Neural crest cell (in vitro differentiated cells): Measurements from ENCODE around the gene GRB2. TPM values are rescaled to one million over a fixed set of nuclear protein-coding genes. Genes with fewer than 3 reads are reported as not detected.

Experiments
- DNase-seq: peaks from one replicate; pipeline ENCODE4 v3.0.0; 2021; ENCODE audit warnings: low read depth, mixed read lengths, low spot score
- H3K27ac Mint-ChIP-seq: one replicate; pipeline ENCODE4 v1.8.0; 2021; ENCODE audit warnings: mild to moderate bottlenecking, mixed read lengths; ENCODE audit not compliant: unreplicated experiment
- H3K27me3 Mint-ChIP-seq: 2 replicates; pipeline ENCODE4 v1.8.0; 2021; ENCODE audit warnings: low read depth, mild to moderate bottlenecking, mixed read lengths
- H3K36me3 Mint-ChIP-seq: 2 replicates; pipeline ENCODE4 v1.8.0; 2021; ENCODE audit warnings: low read depth, mild to moderate bottlenecking, mixed read lengths
- H3K4me1 Mint-ChIP-seq: 2 replicates; pipeline ENCODE4 v1.8.0; 2021; ENCODE audit warnings: mixed read lengths
- H3K4me3 Mint-ChIP-seq: one replicate; pipeline ENCODE4 v1.8.0; 2021; ENCODE audit warnings: mild to moderate bottlenecking, mixed read lengths
- H3K9me3 Mint-ChIP-seq: 2 replicates; pipeline ENCODE4 v1.8.0; 2021; ENCODE audit warnings: mixed read lengths
- CTCF ChIP-seq: fragments of 200-600 bp; sonication (generic); conservative IDR thresholded peaks from 2 replicates; pipeline ENCODE4 v1.5.0; 2021; ENCODE audit warnings: antibody characterized with exemption, mild to moderate bottlenecking
- total RNA-seq: library from RNA; stranded (reverse); gene quantifications from 2 replicates; pipeline ENCODE4 v1.2.1, GENCODE V29; 2021

GRB2 gene
- total RNA-seq, 1 donor from 2014 or later, result 79.4 TPM

GRCh38 chr17:75367312-75367711, 38.2 kb downstream of the GRB2 start:
- no peaks in the 10 kb centered on the region for H3K9me3 Mint-ChIP-seq
- peaks cover 37% of the 10 kb centered on the region for H3K4me1 Mint-ChIP-seq
- no peak for DNase-seq
- H3K36me3 Mint-ChIP-seq, result peaks cover 3% of the 10 kb centered on the region
- H3K27ac Mint-ChIP-seq, result no peak overlapping the region
- TF ChIP-seq CTCF, result no peak
- no peaks in the 10 kb centered on the region for H3K27me3 Mint-ChIP-seq
- H3K4me3 Mint-ChIP-seq, result no peak overlapping the region

GRCh38 chr17:75366432-75366831, 39.0 kb downstream of the GRB2 start:
- Mint-ChIP-seq H3K9me3 (no peaks in the 10 kb centered on the region), H3K27ac (no peak overlapping the region), H3K4me1 (peaks cover 28% of the 10 kb centered on the region), H3K27me3 (no peaks in the 10 kb centered on the region), H3K36me3 (no peaks in the 10 kb centered on the region), H3K4me3 (no peak overlapping the region)
- DNase-seq, result no peak
- no peak for TF ChIP-seq CTCF

- H3K27ac Mint-ChIP-seq, result no peak overlapping the region
- H3K9me3 Mint-ChIP-seq, result no peaks in the 10 kb centered on the region
- no peak overlapping the region for H3K4me3 Mint-ChIP-seq
- no peaks in the 10 kb centered on the region for H3K36me3 Mint-ChIP-seq
- H3K27me3 Mint-ChIP-seq, result no peaks in the 10 kb centered on the region
- H3K4me1 Mint-ChIP-seq, result peaks cover 25% of the 10 kb centered on the region
- no peak for TF ChIP-seq CTCF
- DNase-seq, result no peak
These were observed 39.6 kb downstream of the GRB2 start for GRCh38 chr17:75365931-75366275.

GRCh38 chr17:75365009-75365930, 40.2 kb downstream of the GRB2 start:
- no peak overlapping the region for H3K27ac Mint-ChIP-seq
- DNase-seq, result no peak
- no peak overlapping the region for H3K4me3 Mint-ChIP-seq
- TF ChIP-seq CTCF, result no peak
- H3K36me3 Mint-ChIP-seq, result no peaks in the 10 kb centered on the region
- no peaks in the 10 kb centered on the region for H3K27me3 Mint-ChIP-seq
- peaks cover 25% of the 10 kb centered on the region for H3K4me1 Mint-ChIP-seq
- H3K9me3 Mint-ChIP-seq, result no peaks in the 10 kb centered on the region

GRCh38 chr17:75364078-75364477, 41.4 kb downstream of the GRB2 start:
- no peak for DNase-seq
- H3K36me3 Mint-ChIP-seq, result no peaks in the 10 kb centered on the region
- TF ChIP-seq CTCF, result no peak
- no peak overlapping the region for H3K27ac Mint-ChIP-seq
- H3K27me3 Mint-ChIP-seq, result no peaks in the 10 kb centered on the region
- H3K9me3 Mint-ChIP-seq, result no peaks in the 10 kb centered on the region
- peaks cover 24% of the 10 kb centered on the region for H3K4me1 Mint-ChIP-seq
- no peak overlapping the region for H3K4me3 Mint-ChIP-seq
